ENCODE results near the gene CATSPERB.

CATSPERB gene

DNA sequence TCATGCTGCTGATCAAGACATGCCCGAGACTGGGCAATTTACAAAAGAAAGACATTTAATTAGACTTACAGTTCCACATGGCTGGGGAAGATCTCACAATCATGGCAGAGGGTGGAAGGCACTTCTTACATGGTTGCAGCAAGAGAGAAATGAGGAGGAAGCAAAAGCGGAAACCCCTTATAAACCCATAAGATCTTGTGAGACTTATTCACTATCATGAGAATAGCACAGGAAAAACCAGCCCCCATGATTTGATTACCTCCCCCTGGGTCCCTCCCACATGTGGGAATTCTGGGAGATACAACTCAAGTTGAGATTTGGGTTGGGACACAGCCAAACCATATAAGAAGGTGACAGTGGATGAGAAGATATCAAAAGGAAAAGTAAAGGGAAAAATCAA is 78.4 kb downstream of the CATSPERB start:
- TF ChIP-seq, protein P1, sequence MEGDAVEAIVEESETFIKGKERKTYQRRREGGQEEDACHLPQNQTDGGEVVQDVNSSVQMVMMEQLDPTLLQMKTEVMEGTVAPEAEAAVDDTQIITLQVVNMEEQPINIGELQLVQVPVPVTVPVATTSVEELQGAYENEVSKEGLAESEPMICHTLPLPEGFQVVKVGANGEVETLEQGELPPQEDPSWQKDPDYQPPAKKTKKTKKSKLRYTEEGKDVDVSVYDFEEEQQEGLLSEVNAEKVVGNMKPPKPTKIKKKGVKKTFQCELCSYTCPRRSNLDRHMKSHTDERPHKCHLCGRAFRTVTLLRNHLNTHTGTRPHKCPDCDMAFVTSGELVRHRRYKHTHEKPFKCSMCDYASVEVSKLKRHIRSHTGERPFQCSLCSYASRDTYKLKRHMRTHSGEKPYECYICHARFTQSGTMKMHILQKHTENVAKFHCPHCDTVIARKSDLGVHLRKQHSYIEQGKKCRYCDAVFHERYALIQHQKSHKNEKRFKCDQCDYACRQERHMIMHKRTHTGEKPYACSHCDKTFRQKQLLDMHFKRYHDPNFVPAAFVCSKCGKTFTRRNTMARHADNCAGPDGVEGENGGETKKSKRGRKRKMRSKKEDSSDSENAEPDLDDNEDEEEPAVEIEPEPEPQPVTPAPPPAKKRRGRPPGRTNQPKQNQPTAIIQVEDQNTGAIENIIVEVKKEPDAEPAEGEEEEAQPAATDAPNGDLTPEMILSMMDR (conservative IDR thresholded peaks at IDR 0.05; ENCODE audit: low read depth, low read length), result no peak
- no peak overlapping the region for H3K4me3 ChIP-seq (ENCODE audit: low read depth, low read length)
- no peak for DNase-seq (ENCODE audit: low read depth)

DNA sequence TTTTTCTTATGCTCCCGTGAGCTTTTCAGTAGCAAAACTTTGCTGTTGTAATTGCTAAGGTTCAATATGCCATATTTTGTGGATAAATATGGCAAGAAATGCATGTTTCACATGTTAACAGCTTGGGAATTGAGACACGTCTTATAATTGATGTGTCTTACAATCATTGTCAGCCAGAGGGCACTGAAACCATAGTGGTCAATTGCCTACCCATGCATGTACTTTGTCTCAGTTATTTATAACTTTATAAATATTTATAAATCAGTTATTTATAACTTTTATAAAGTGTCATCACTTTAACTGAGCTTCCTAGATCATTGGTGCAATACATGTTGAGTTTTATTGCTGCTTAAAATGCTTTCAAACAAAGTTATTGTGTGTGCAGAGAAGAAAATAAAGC is 82.0 kb downstream of the CATSPERB start:
- TF ChIP-seq, protein P1 (conservative IDR thresholded peaks at IDR 0.05; ENCODE audit: low read depth, low read length), result peak; percentile 64
- H3K4me3 ChIP-seq (ENCODE audit: low read depth, low read length), result no peak overlapping the region
- peak; percentile 77 for DNase-seq (ENCODE audit: low read depth)

DNA sequence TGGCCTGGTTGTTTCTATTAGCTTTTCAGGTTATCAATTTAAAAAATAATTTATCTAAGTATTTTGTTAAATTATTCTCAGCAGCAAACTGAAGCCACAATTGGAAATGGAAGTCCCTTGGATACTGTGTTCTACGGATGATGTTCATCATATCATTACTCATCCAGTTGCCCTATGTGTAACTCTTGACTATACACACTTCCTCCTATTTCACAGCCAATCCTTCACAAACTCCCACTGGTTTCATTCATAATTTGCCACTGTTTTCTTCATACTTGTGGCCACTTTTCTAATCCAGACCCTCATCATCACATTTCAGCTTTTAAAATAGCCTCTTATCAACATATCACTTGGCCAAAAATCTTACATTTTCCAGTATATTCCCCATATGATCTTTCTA is 84.0 kb downstream of the CATSPERB start:
- H3K4me3 ChIP-seq (ENCODE audit: low read depth, low read length), result no peak overlapping the region
- TF ChIP-seq, protein P1 (conservative IDR thresholded peaks at IDR 0.05; ENCODE audit: low read depth, low read length), result no peak
- DNase-seq (ENCODE audit: low read depth), result no peak

DNA sequence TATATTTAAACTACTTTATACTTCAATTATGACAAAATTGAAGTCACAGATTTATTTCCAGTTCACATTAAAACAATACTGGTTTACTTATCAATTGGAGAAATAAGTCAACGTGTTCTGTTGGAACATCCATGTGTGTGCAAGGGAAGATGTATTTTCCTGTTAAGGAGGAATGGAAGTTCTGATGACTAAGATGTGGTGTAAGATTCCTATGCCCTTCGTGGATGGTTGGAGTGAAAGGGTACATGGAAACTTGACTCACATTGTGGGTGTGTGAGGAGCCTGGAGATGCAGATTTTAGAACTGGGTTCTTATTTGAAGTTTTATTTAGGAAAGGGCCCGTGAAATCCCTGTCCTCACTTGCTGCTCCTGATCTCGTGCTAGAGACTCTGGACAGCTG is 95.3 kb downstream of the CATSPERB start:
- H3K4me3 ChIP-seq (ENCODE audit: low read depth, low read length), result no peak overlapping the region
- TF ChIP-seq, protein P1 (conservative IDR thresholded peaks at IDR 0.05; ENCODE audit: low read depth, low read length), result no peak
- DNase-seq (ENCODE audit: low read depth), result peak; percentile 2

DNA sequence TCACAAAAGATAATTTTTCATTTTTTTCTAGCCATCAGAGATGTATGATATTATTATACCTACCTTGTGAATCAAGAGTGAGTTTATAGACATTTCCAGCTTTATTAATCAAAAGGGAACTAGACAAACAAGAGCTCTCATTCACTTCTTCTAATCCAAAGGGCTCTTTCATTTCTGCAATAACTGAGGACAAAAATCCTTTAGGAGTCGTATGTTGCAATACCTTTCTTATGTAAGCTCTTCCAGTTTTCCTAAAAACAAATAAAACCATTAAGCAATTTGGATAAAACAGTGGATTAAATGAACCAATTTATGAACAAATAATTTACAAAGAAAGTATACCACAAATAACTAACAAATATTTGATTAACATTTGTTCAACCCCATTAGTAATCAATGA is 107.1 kb downstream of the CATSPERB start:
- H3K4me3 ChIP-seq (ENCODE audit: low read depth, low read length), result no peak overlapping the region
- DNase-seq (ENCODE audit: low read depth), result no peak
- TF ChIP-seq, protein P1 (conservative IDR thresholded peaks at IDR 0.05; ENCODE audit: low read depth, low read length), result no peak

DNA sequence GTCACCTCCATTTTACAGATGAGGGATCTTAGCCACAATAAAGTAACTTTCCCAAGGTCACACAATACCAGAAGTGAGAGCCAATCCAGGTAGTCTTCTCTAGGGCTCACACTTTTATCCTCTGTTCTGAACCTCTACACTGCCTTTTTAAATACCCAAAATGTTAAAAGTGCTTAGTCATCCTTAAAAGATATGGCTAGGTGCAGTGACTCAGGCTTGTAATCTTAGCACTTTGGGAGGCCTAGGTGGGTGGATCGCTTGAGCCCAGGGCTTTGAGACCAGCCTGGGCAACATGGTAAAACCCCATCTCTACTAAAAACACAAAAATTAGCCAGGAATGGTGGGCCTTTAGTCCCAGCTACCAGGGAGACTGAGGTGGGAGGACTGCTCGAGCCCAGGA is 117.7 kb downstream of the CATSPERB start:
- TF ChIP-seq, protein P1 (conservative IDR thresholded peaks at IDR 0.05; ENCODE audit: low read depth, low read length), result no peak
- no peak overlapping the region for H3K4me3 ChIP-seq (ENCODE audit: low read depth, low read length)
- DNase-seq (ENCODE audit: low read depth), result peak; percentile 14

DNA sequence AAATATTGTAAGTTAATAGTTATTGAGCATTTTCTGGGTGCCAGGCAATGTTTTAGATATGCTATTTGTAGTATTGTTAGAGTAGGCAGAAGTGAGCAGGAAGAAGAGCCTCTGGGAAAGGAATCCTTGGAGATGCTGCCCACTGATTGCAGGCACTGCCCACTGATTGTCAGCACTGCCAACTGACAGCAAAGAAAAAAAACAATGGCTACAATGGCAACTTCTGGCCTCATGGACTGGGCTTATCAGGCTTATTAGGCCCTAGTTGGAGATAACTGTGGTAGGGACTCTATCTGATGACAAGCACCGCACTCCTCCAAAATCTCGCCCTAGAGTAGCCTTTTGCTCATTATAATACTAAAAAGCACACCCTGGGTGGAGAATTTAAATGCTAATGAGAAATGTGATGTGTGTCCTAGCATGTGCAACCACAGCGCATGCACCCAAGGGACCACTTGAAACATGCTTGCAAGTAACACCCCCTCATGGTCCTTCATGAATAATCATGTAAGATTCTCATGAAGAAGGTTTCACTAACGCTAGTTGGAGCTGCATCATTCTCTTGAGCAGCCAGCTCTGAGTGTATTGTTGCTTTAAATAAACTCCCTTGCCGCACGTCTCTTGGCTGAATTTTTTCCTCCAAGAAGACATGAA is 118.3 kb downstream of the CATSPERB start:
- TF ChIP-seq, protein P1 (conservative IDR thresholded peaks at IDR 0.05; ENCODE audit: low read depth, low read length), result no peak
- peak; percentile 2 for DNase-seq (ENCODE audit: low read depth)
- no peak overlapping the region for H3K4me3 ChIP-seq (ENCODE audit: low read depth, low read length)

Data from choroid plexus epithelial cell (primary cell).